Measurements from ENCODE around the gene PRX. TPM values are rescaled to one million over a fixed set of nuclear protein-coding genes. Genes with fewer than 3 reads are reported as not detected.
A peak's percentile ranks its signal among the peaks of the same experiment; 100 is the strongest.

PRX gene
- total RNA-seq, 1 donor from 2014 or later: 6.7 TPM

DNA sequence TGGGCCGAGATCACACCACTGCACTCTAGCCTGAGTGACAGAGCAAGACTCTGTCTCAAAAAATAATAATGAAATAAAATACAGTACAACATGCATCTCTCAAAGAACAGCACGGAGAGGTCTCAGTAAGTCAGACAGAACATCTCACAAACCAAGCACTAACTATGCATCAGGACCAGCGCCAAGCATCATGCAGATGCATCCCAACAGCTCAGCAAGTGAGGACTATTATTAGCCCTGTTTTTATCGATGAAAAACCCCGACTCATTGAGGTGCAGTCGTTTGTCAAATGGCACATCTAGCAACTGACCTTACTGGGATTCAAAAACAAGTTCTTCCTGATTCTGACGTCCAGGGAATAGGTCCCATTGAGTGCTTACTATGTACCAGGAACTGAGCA lies 68.8 kb downstream of the PRX start:
- Mint-ChIP-seq H3K4me3 (ENCODE audit: unreplicated experiment) (no peak overlapping the region), H3K9me3 (ENCODE audit: unreplicated experiment) (no peaks in the 10 kb centered on the region), H3K27me3 (ENCODE audit: unreplicated experiment) (peaks cover 8% of the 10 kb centered on the region), H3K36me3 (ENCODE audit: low read depth, unreplicated experiment) (peaks cover 7% of the 10 kb centered on the region), H3K27ac (ENCODE audit: unreplicated experiment) (no peak overlapping the region), H3K4me1 (ENCODE audit: unreplicated experiment) (peaks cover 20% of the 10 kb centered on the region)
- no peak for DNase-seq (ENCODE audit: low spot score)
- TF ChIP-seq, protein P1, sequence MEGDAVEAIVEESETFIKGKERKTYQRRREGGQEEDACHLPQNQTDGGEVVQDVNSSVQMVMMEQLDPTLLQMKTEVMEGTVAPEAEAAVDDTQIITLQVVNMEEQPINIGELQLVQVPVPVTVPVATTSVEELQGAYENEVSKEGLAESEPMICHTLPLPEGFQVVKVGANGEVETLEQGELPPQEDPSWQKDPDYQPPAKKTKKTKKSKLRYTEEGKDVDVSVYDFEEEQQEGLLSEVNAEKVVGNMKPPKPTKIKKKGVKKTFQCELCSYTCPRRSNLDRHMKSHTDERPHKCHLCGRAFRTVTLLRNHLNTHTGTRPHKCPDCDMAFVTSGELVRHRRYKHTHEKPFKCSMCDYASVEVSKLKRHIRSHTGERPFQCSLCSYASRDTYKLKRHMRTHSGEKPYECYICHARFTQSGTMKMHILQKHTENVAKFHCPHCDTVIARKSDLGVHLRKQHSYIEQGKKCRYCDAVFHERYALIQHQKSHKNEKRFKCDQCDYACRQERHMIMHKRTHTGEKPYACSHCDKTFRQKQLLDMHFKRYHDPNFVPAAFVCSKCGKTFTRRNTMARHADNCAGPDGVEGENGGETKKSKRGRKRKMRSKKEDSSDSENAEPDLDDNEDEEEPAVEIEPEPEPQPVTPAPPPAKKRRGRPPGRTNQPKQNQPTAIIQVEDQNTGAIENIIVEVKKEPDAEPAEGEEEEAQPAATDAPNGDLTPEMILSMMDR (IDR thresholded peaks at IDR 0.05; ENCODE audit: unreplicated experiment): no peak

Small RNAs within 50 kb of the gene (microRNA-seq; reads per million reads assigned to microRNA genes)
- 1.6 reads per million, percentile 24 among the genes with 10 or more reads in this experiment for gene MIR6796 (ENCODE audit: unreplicated experiment)

Other genes starting within 250 kb of the PRX start
- gene MAP3K10, start 222.0 kb downstream of the PRX start, total RNA-seq (ENCODE audit: unreplicated experiment): 20.6 TPM
- 1.1 TPM for gene TTC9B, start 195.0 kb downstream of the PRX start, total RNA-seq (ENCODE audit: unreplicated experiment)
- 0.18 TPM for gene CCNP, start 186.7 kb downstream of the PRX start, total RNA-seq (ENCODE audit: unreplicated experiment)
- gene AKT2, start 128.0 kb downstream of the PRX start, total RNA-seq (ENCODE audit: unreplicated experiment): 89.8 TPM
- 17.9 TPM for gene C19orf47, start 65.0 kb downstream of the PRX start, total RNA-seq (ENCODE audit: unreplicated experiment)
- 227 TPM for gene PLD3, start 64.7 kb downstream of the PRX start, total RNA-seq (ENCODE audit: unreplicated experiment)
- not detected for gene HIPK4, start 23.2 kb downstream of the PRX start, total RNA-seq (ENCODE audit: unreplicated experiment)
- gene SERTAD1, start 12.6 kb upstream of the PRX start, total RNA-seq (ENCODE audit: unreplicated experiment): 11.8 TPM
- 42.9 TPM for gene SERTAD3, start 31.0 kb upstream of the PRX start, total RNA-seq (ENCODE audit: unreplicated experiment)
- gene BLVRB, start 52.4 kb upstream of the PRX start, total RNA-seq (ENCODE audit: unreplicated experiment): 17.5 TPM
- 0.49 TPM for gene SPTBN4, start 53.6 kb upstream of the PRX start, total RNA-seq (ENCODE audit: unreplicated experiment)
- 84.6 TPM for gene SHKBP1, start 163.5 kb upstream of the PRX start, total RNA-seq (ENCODE audit: unreplicated experiment)
- 175 TPM for gene LTBP4, start 188.0 kb upstream of the PRX start, total RNA-seq (ENCODE audit: unreplicated experiment)

All from endothelial cell (in vitro differentiated cells).